Cardiac muscle cell (in vitro differentiated cells and primary cell): ENCODE data around the gene BLOC1S3. TPM values are rescaled to one million over a fixed set of nuclear protein-coding genes. Genes with fewer than 3 reads are reported as not detected.

Experiments used
- DNase-seq, 2 donors: peaks; one replicate each; pipeline versions ENCODE4 v3.0.0 to v3.0.0-alpha.2; 2010 to 2017; ENCODE audit warnings: low read depth in 1 of 2, low spot score in 1 of 2
- H3K27ac ChIP-seq: fragments of 200-600 bp; sonication (generic); 2 replicates; pipeline ENCODE4 v1.5.1; 2016
- H3K27me3 ChIP-seq: fragments of 200-600 bp; sonication (generic); 2 replicates; pipeline ENCODE4 v1.6.0; 2016; ENCODE audit warnings: control low read depth
- H3K36me3 ChIP-seq: fragments of 200-600 bp; sonication (generic); 2 replicates; pipeline ENCODE4 v1.5.1; 2016; ENCODE audit warnings: control low read depth
- H3K4me1 ChIP-seq: fragments of 200-600 bp; sonication (generic); 2 replicates; pipeline ENCODE4 v1.8.1; 2017; ENCODE audit warnings: low read depth, mild to moderate bottlenecking, mixed run types
- H3K4me3 ChIP-seq: fragments of 200-600 bp; sonication (generic); 2 replicates; pipeline ENCODE4 v1.5.1; 2016; ENCODE audit warnings: mild to moderate bottlenecking
- H3K9me3 ChIP-seq: fragments of 200-600 bp; sonication (generic); 2 replicates; pipeline ENCODE4 v1.5.1; 2017; ENCODE audit warnings: low read depth, mild to moderate bottlenecking, control low read depth
- polyA plus RNA-seq: library from polyadenylated mRNA; unstranded; fragments of >200 nt; fragmentation: Nextera tagmentation; extraction: Ambion mirVana; gene quantifications from 2 replicates; pipeline ENCODE4 v1.2.1, GENCODE V29; 2016
- total RNA-seq: library from RNA; depleted of rRNA; stranded (reverse); fragments of >200 nt; gene quantifications from 2 replicates; pipeline ENCODE4 v1.2.3, GENCODE V29; 2016
- TF ChIP-seq, protein P1 (sequence below): IDR thresholded peaks from 2 replicates; pipeline ENCODE4 v1.5.1; 2012; ENCODE audit warnings: low read depth, mild to moderate bottlenecking, low read length

BLOC1S3 gene
- total and polyA plus RNA-seq, 2 experiments from 2014 or later: 6.5 to 8.2 TPM

DNA sequence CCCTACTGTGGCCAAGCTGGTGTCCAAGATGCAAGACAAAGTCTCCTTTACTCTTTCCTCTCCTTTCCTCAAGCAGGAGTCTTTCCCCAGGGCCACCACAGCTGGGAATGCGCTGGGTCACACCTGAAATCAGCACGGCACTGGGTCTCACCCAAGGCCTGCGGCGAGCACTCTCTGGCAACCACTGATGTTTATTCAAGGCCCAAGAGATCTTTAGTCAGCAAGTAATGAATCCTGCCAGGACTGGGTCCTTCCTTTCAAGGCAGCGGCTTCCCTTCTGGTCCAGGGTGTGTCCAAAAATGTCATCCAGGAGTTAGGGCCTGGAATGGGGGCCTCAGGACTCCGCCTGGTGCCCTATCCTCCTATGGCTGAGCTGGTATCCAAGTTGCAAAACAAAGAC, 24.1 kb downstream of the BLOC1S3 start:
- Histone ChIP-seq H3K4me1 (no peaks in the 10 kb centered on the region), H3K9me3 (no peaks in the 10 kb centered on the region)
- TF ChIP-seq, protein P1, sequence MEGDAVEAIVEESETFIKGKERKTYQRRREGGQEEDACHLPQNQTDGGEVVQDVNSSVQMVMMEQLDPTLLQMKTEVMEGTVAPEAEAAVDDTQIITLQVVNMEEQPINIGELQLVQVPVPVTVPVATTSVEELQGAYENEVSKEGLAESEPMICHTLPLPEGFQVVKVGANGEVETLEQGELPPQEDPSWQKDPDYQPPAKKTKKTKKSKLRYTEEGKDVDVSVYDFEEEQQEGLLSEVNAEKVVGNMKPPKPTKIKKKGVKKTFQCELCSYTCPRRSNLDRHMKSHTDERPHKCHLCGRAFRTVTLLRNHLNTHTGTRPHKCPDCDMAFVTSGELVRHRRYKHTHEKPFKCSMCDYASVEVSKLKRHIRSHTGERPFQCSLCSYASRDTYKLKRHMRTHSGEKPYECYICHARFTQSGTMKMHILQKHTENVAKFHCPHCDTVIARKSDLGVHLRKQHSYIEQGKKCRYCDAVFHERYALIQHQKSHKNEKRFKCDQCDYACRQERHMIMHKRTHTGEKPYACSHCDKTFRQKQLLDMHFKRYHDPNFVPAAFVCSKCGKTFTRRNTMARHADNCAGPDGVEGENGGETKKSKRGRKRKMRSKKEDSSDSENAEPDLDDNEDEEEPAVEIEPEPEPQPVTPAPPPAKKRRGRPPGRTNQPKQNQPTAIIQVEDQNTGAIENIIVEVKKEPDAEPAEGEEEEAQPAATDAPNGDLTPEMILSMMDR: no peak

DNA sequence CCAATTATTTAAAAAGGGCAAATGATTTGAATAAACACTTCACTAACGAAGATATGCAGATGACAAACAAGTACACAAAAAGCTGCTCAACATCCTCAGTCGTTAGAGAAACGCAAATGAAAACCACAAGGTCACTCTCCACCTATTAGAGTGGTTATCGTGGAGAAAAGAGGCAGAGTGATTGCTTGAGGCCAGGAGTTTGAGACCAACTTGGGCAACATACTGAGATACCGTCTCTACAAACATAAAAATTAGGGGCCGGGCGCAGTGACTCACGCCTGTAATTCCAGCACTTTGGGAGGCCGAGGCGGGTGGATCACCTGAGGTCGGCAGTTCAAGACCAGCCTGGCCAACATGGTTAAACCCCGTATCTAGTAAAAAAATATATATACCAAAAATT, 27.2 kb downstream of the BLOC1S3 start:
- H3K27ac ChIP-seq: no peak overlapping the region
- no peaks in the 10 kb centered on the region for H3K36me3 ChIP-seq
- H3K9me3 ChIP-seq: no peaks in the 10 kb centered on the region
- no peak overlapping the region for H3K4me3 ChIP-seq
- TF ChIP-seq, protein P1: no peak
- no peaks in the 10 kb centered on the region for H3K27me3 ChIP-seq
- H3K4me1 ChIP-seq: no peaks in the 10 kb centered on the region
- no peak for DNase-seq

More for the DNA sequence above, 24.1 kb downstream of the BLOC1S3 start:
- H3K36me3 ChIP-seq: no peaks in the 10 kb centered on the region
- H3K27ac ChIP-seq: no peak overlapping the region
- peaks cover 7% of the 10 kb centered on the region for H3K27me3 ChIP-seq
- no peak for DNase-seq
- no peak overlapping the region for H3K4me3 ChIP-seq

DNA sequence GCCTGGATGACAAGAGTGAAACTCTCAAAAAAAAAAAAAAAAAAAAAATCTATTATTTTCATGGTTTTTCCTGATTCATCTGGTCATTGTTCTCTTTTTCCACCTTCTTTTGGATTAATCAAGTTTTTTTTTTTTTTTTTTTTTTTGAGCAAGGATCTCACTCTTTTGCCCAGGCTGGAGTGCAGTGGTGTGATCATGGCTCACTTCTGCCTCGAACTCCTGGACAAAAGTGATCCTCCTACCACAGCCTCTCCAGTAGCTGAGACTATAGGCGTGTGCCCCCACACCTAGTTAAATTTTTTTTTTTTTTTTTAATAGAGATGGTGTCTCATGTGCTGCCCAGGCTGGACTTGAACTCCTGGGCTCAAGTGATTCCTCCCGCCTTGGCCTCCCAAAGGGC, 27.7 kb downstream of the BLOC1S3 start:
- H3K4me1 ChIP-seq: no peaks in the 10 kb centered on the region
- H3K27ac ChIP-seq: no peak overlapping the region
- TF ChIP-seq, protein P1: no peak
- H3K4me3 ChIP-seq: no peak overlapping the region
- no peaks in the 10 kb centered on the region for H3K9me3 ChIP-seq
- H3K36me3 ChIP-seq: no peaks in the 10 kb centered on the region
- H3K27me3 ChIP-seq: no peaks in the 10 kb centered on the region
- DNase-seq: no peak

DNA sequence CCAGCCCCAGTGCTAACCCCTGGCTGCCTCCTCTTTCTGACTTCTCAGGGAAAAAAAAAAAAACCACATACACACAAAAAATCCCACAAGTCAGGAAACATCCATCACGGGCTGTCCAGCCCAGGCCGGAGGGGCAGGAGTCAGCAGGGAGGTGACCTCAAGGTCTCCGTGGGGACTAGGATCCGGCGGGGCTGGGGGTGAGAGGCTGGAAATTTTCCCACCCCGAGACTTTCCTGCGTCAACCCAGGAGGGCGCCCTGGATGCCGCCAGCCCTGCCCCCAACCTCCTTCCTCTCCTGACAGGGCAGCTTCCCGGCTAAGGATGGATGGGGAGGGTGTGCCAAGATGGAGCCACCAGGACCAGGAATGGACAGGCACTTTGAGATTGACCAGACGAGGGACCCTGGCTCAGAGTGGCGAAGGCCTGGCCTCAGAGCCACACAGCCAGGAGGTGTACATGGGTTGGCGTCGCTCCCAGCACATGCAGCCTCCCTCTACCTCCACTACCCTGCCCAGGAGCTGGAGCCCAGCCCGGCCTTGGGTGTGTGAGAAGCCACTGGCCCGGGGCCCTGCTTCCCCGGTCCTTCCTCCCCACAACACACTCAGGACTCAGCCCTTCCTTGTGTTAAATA, 33.3 kb downstream of the BLOC1S3 start:
- TF ChIP-seq, protein P1: no peak
- Histone ChIP-seq H3K4me3 (no peak overlapping the region), H3K4me1 (no peaks in the 10 kb centered on the region), H3K27ac (no peak overlapping the region), H3K9me3 (no peaks in the 10 kb centered on the region), H3K27me3 (peaks cover 29% of the 10 kb centered on the region), H3K36me3 (no peaks in the 10 kb centered on the region)
- DNase-seq: peak in 1 of 2 donors; percentile 67

DNA sequence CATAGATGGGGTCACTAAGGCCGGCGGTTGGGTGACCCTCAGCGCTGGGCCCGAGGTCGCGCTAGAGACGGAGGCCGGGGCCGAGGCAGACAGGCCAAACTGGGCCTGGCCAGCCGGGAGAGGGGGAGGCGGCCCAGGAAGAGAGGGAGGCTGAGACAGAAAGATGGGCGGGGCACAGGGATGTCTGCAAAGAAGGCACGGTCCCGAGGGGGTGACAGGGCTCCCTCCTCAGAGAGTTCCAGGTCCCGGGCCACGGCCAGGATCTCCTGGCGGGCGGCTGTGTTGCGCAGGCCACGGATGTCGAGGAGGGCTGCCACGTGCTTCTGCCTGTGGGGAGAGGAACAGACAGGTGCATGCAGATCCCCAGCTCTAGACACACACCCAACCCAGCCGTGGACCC, 34.4 kb downstream of the BLOC1S3 start:
- DNase-seq: no peak

More for the DNA sequence above, 34.4 kb downstream of the BLOC1S3 start:
- H3K9me3 ChIP-seq: no peaks in the 10 kb centered on the region
- no peak overlapping the region for H3K27ac ChIP-seq
- TF ChIP-seq, protein P1: no peak
- no peaks in the 10 kb centered on the region for H3K4me1 ChIP-seq
- no peaks in the 10 kb centered on the region for H3K36me3 ChIP-seq
- peaks cover 41% of the 10 kb centered on the region for H3K27me3 ChIP-seq
- no peak overlapping the region for H3K4me3 ChIP-seq
